Uterus (tissue), 2 donors: ENCODE data around the gene COL23A1.

ENCODE experiments used
- CTCF ChIP-seq, 4 experiments: fragments of 200-600 bp in 2 of 4; fragments of 450-650 bp in 2 of 4; sonication (generic) in 2 of 4; IDR thresholded peaks; one replicate each; pipeline ENCODE4 v1.5.1; 2016 to 2019; ENCODE audit warnings: antibody characterized with exemption in 4 of 4, mild to moderate bottlenecking in 2 of 4, moderate library complexity in 1 of 4
- POLR2A ChIP-seq, 2 donors: fragments of 450-650 bp; IDR thresholded peaks; one replicate each; pipeline ENCODE4 v1.6.1; 2016; ENCODE audit warnings: antibody characterized with exemption in 2 of 2, mild to moderate bottlenecking in 1 of 2, moderate library complexity in 1 of 2

GRCh38 chr5:178551468-178551867 is 38.7 kb downstream of the COL23A1 start:
- no peak for TF ChIP-seq CTCF (IDR thresholded peaks at IDR 0.05)
- no peak for TF ChIP-seq POLR2A (IDR thresholded peaks at IDR 0.05)
